GM18867 (cell line): ENCODE results near the gene FAM83F.

Experiments used
- ATAC-seq: cut with Tn5 transposase; IDR thresholded peaks from one replicate; pipeline ENCODE4 v1.9.1; 2021; ENCODE audit warnings: mild to moderate bottlenecking, moderate library complexity; ENCODE audit not compliant: unreplicated experiment

The FAM83F gene

GRCh38 chr22:39965748-39966147, 29.0 kb upstream of the FAM83F start:
- no peak for ATAC-seq

GRCh38 chr22:39966470-39966869, 28.3 kb upstream of the FAM83F start:
- no peak for ATAC-seq

GRCh38 chr22:39967103-39967829, 27.5 kb upstream of the FAM83F start:
- ATAC-seq: no peak

GRCh38 chr22:39967996-39968972, 26.5 kb upstream of the FAM83F start:
- no peak for ATAC-seq

- ATAC-seq: no peak
Observed at GRCh38 chr22:39970742-39971141, 24.0 kb upstream of the FAM83F start.

GRCh38 chr22:39972641-39973040, 22.1 kb upstream of the FAM83F start:
- ATAC-seq: no peak

GRCh38 chr22:39973656-39974055, 21.1 kb upstream of the FAM83F start:
- no peak for ATAC-seq

- no peak for ATAC-seq
Observed at GRCh38 chr22:39974065-39974464, 20.7 kb upstream of the FAM83F start.

GRCh38 chr22:39979048-39979447, 15.7 kb upstream of the FAM83F start:
- ATAC-seq: no peak

GRCh38 chr22:39979458-39979857, 15.3 kb upstream of the FAM83F start:
- ATAC-seq: no peak

GRCh38 chr22:39980596-39980995, 14.2 kb upstream of the FAM83F start:
- no peak for ATAC-seq

GRCh38 chr22:39983346-39983745, 11.4 kb upstream of the FAM83F start:
- ATAC-seq: no peak

GRCh38 chr22:39984006-39984405, 10.7 kb upstream of the FAM83F start:
- ATAC-seq: no peak

- ATAC-seq: no peak
Observed at GRCh38 chr22:39984746-39985145, 10.0 kb upstream of the FAM83F start.

GRCh38 chr22:39985383-39986035, 9.2 kb upstream of the FAM83F start:
- no peak for ATAC-seq

GRCh38 chr22:39988386-39989114, 6.2 kb upstream of the FAM83F start:
- ATAC-seq: no peak

GRCh38 chr22:39989633-39990032, 5.1 kb upstream of the FAM83F start:
- no peak for ATAC-seq

- ATAC-seq: no peak
Observed at GRCh38 chr22:39990686-39991085, 4.1 kb upstream of the FAM83F start.

- ATAC-seq: no peak
Observed at GRCh38 chr22:39991159-39991860, 3.4 kb upstream of the FAM83F start.
